ENCODE measurements around the gene ITGA1.

Gene ITGA1

GRCh38 chr5:52824827-52825226 lies 37.1 kb downstream of the ITGA1 start:
- H3K27ac ChIP-seq (ENCODE audit: insufficient read depth in 1 of 2, low read depth in 1 of 2, low read length in 2 of 2, poor library complexity in 1 of 2, severe bottlenecking in 2 of 2): no peak overlapping the region
- ChIA-PET POLR2A (no interaction called here), CTCF (no interaction called here)
- H3K4me1 ChIP-seq (ENCODE audit: control extremely low read depth in 1 of 4, control insufficient read depth in 4 of 4, insufficient read depth in 4 of 4, low read length in 3 of 4): peaks cover 0 to 8% (median under 1%) of the 10 kb centered on the region in 4 experiments
- DNase-seq: no peak
- WGBS (ENCODE audit: insufficient coverage): no CpG with 5 or more reads among the region's 1 CpG
- H3K36me3 ChIP-seq (ENCODE audit: control insufficient read depth in 4 of 4, insufficient read depth in 4 of 4, low read length in 3 of 4): no peaks in the 10 kb centered on the region
- H3K27me3 ChIP-seq (replicated peaks in 2 of 5; ENCODE audit: control insufficient read depth in 4 of 5, insufficient read depth in 5 of 5, low read length in 4 of 5): no peaks in the 10 kb centered on the region
- H3K4me3 ChIP-seq (ENCODE audit: control insufficient read depth in 1 of 7, extremely low read depth in 1 of 7, insufficient read depth in 4 of 7, low read depth in 2 of 7, low read length in 6 of 7): no peak overlapping the region
- peaks cover 0 to 2% (median 0%) of the 10 kb centered on the region in 5 experiments for H3K9me3 ChIP-seq (ENCODE audit: control extremely low read depth in 1 of 5, control insufficient read depth in 4 of 5, insufficient read depth in 2 of 5, low read depth in 1 of 5, low read length in 4 of 5)

DNA sequence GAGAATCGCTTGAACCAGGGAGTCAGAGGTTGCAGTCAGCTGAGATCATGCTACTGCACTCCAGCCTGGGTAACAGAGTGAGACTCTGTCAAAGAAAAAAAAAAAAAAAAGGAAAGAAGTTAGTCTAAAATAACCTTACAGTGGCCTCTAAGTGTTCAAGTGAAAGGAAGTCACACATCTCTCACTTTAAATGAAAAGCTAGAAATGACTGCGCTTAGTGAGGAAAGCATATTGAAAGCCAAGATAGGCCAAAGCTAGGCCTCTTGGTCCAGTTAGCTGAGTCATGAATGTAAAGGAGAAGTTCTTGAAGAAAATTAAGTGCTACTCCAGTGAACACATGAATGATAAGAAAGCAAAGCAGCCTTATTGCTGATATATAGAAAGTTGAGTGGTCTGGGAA lies 38.1 kb downstream of the ITGA1 start:
- WGBS (ENCODE audit: insufficient coverage): 30% methylated on average over 2 of the region's 2 CpGs
- ChIA-PET POLR2A (interaction anchor here (0.6 kb wide), 1 partner anchor 38 kb away, joined by 3 read pairs; the partner anchor contains the start of genes ITGA1 and PELO), CTCF (interaction anchor here (0.9 to 1.5 kb wide), 2 partner anchors 26 to 135 kb away, joined by 3 read pairs; no protein-coding TSS in a partner anchor)
- no peak overlapping the region for H3K4me3 ChIP-seq (ENCODE audit: control insufficient read depth in 1 of 7, extremely low read depth in 1 of 7, insufficient read depth in 4 of 7, low read depth in 2 of 7, low read length in 6 of 7)
- peaks cover 0 to 2% (median 0%) of the 10 kb centered on the region in 5 experiments for H3K9me3 ChIP-seq (ENCODE audit: control extremely low read depth in 1 of 5, control insufficient read depth in 4 of 5, insufficient read depth in 2 of 5, low read depth in 1 of 5, low read length in 4 of 5)
- H3K4me1 ChIP-seq (ENCODE audit: control extremely low read depth in 1 of 4, control insufficient read depth in 4 of 4, insufficient read depth in 4 of 4, low read length in 3 of 4): peaks cover 0 to 8% (median under 1%) of the 10 kb centered on the region in 4 experiments
- no peaks in the 10 kb centered on the region for H3K36me3 ChIP-seq (ENCODE audit: control insufficient read depth in 4 of 4, insufficient read depth in 4 of 4, low read length in 3 of 4)
- peak; percentile 15 to 79 (median 68) for DNase-seq
- H3K27ac ChIP-seq (ENCODE audit: insufficient read depth in 1 of 2, low read depth in 1 of 2, low read length in 2 of 2, poor library complexity in 1 of 2, severe bottlenecking in 2 of 2): no peak overlapping the region
- H3K27me3 ChIP-seq (replicated peaks in 2 of 5; ENCODE audit: control insufficient read depth in 4 of 5, insufficient read depth in 5 of 5, low read length in 4 of 5): no peaks in the 10 kb centered on the region

- POLR2A ChIA-PET: no interaction called here
- peaks cover 0 to 8% (median under 1%) of the 10 kb centered on the region in 4 experiments for H3K4me1 ChIP-seq (ENCODE audit: control extremely low read depth in 1 of 4, control insufficient read depth in 4 of 4, insufficient read depth in 4 of 4, low read length in 3 of 4)
Measured at GRCh38 chr5:52827815-52828214, 40.1 kb downstream of the ITGA1 start.

GRCh38 chr5:52829664-52830063 lies 41.9 kb downstream of the ITGA1 start:
- CTCF ChIA-PET: no interaction called here
- POLR2A ChIA-PET: no interaction called here
- no peak overlapping the region for H3K27ac ChIP-seq (ENCODE audit: insufficient read depth in 1 of 2, low read depth in 1 of 2, low read length in 2 of 2, poor library complexity in 1 of 2, severe bottlenecking in 2 of 2)
- peaks cover 0 to 8% (median under 1%) of the 10 kb centered on the region in 4 experiments for H3K4me1 ChIP-seq (ENCODE audit: control extremely low read depth in 1 of 4, control insufficient read depth in 4 of 4, insufficient read depth in 4 of 4, low read length in 3 of 4)
- no peaks in the 10 kb centered on the region for H3K27me3 ChIP-seq (replicated peaks in 2 of 5; ENCODE audit: control insufficient read depth in 4 of 5, insufficient read depth in 5 of 5, low read length in 4 of 5)
- H3K4me3 ChIP-seq (ENCODE audit: control insufficient read depth in 1 of 7, extremely low read depth in 1 of 7, insufficient read depth in 4 of 7, low read depth in 2 of 7, low read length in 6 of 7): no peak overlapping the region
- no peaks in the 10 kb centered on the region for H3K36me3 ChIP-seq (ENCODE audit: control insufficient read depth in 4 of 4, insufficient read depth in 4 of 4, low read length in 3 of 4)
- H3K9me3 ChIP-seq (ENCODE audit: control extremely low read depth in 1 of 5, control insufficient read depth in 4 of 5, insufficient read depth in 2 of 5, low read depth in 1 of 5, low read length in 4 of 5): peaks cover 0 to 2% (median 0%) of the 10 kb centered on the region in 5 experiments
- no peak for DNase-seq

More at GRCh38 chr5:52827815-52828214, 40.1 kb downstream of the ITGA1 start:
- Histone ChIP-seq H3K9me3 (ENCODE audit: control extremely low read depth in 1 of 5, control insufficient read depth in 4 of 5, insufficient read depth in 2 of 5, low read depth in 1 of 5, low read length in 4 of 5) (peaks cover 0 to 2% (median 0%) of the 10 kb centered on the region in 5 experiments), H3K27me3 (replicated peaks in 2 of 5; ENCODE audit: control insufficient read depth in 4 of 5, insufficient read depth in 5 of 5, low read length in 4 of 5) (no peaks in the 10 kb centered on the region), H3K36me3 (ENCODE audit: control insufficient read depth in 4 of 4, insufficient read depth in 4 of 4, low read length in 3 of 4) (no peaks in the 10 kb centered on the region), H3K27ac (ENCODE audit: insufficient read depth in 1 of 2, low read depth in 1 of 2, low read length in 2 of 2, poor library complexity in 1 of 2, severe bottlenecking in 2 of 2) (no peak overlapping the region), H3K4me3 (ENCODE audit: control insufficient read depth in 1 of 7, extremely low read depth in 1 of 7, insufficient read depth in 4 of 7, low read depth in 2 of 7, low read length in 6 of 7) (no peak overlapping the region)
- DNase-seq: no peak
- CTCF ChIA-PET: no interaction called here
- no CpG with 5 or more reads among the region's 1 CpG for WGBS (ENCODE audit: insufficient coverage)

GRCh38 chr5:52830650-52831049 lies 42.9 kb downstream of the ITGA1 start:
- 100% methylated on average over 2 of the region's 2 CpGs for WGBS (ENCODE audit: insufficient coverage)
- Histone ChIP-seq H3K9me3 (ENCODE audit: control extremely low read depth in 1 of 5, control insufficient read depth in 4 of 5, insufficient read depth in 2 of 5, low read depth in 1 of 5, low read length in 4 of 5) (peaks cover 0 to 2% (median 0%) of the 10 kb centered on the region in 5 experiments), H3K36me3 (ENCODE audit: control insufficient read depth in 4 of 4, insufficient read depth in 4 of 4, low read length in 3 of 4) (no peaks in the 10 kb centered on the region), H3K4me1 (ENCODE audit: control extremely low read depth in 1 of 4, control insufficient read depth in 4 of 4, insufficient read depth in 4 of 4, low read length in 3 of 4) (peaks cover 0 to 2% (median under 1%) of the 10 kb centered on the region in 4 experiments), H3K4me3 (ENCODE audit: control insufficient read depth in 1 of 7, extremely low read depth in 1 of 7, insufficient read depth in 4 of 7, low read depth in 2 of 7, low read length in 6 of 7) (no peak overlapping the region), H3K27ac (ENCODE audit: insufficient read depth in 1 of 2, low read depth in 1 of 2, low read length in 2 of 2, poor library complexity in 1 of 2, severe bottlenecking in 2 of 2) (no peak overlapping the region), H3K27me3 (replicated peaks in 2 of 5; ENCODE audit: control insufficient read depth in 4 of 5, insufficient read depth in 5 of 5, low read length in 4 of 5) (no peaks in the 10 kb centered on the region)
- ChIA-PET CTCF (no interaction called here), POLR2A (no interaction called here)
- no peak for DNase-seq

- no CpG with 5 or more reads among the region's 2 CpGs for WGBS (ENCODE audit: insufficient coverage)
- H3K27me3 ChIP-seq (replicated peaks in 2 of 5; ENCODE audit: control insufficient read depth in 4 of 5, insufficient read depth in 5 of 5, low read length in 4 of 5): no peaks in the 10 kb centered on the region
- H3K4me3 ChIP-seq (ENCODE audit: control insufficient read depth in 1 of 7, extremely low read depth in 1 of 7, insufficient read depth in 4 of 7, low read depth in 2 of 7, low read length in 6 of 7): no peak overlapping the region
- H3K27ac ChIP-seq (ENCODE audit: insufficient read depth in 1 of 2, low read depth in 1 of 2, low read length in 2 of 2, poor library complexity in 1 of 2, severe bottlenecking in 2 of 2): no peak overlapping the region
- ChIA-PET CTCF (no interaction called here), POLR2A (no interaction called here)
- H3K9me3 ChIP-seq (ENCODE audit: control extremely low read depth in 1 of 5, control insufficient read depth in 4 of 5, insufficient read depth in 2 of 5, low read depth in 1 of 5, low read length in 4 of 5): peaks cover 0 to 2% (median 0%) of the 10 kb centered on the region in 5 experiments
- H3K36me3 ChIP-seq (ENCODE audit: control insufficient read depth in 4 of 4, insufficient read depth in 4 of 4, low read length in 3 of 4): no peaks in the 10 kb centered on the region
- DNase-seq: no peak
- H3K4me1 ChIP-seq (ENCODE audit: control extremely low read depth in 1 of 4, control insufficient read depth in 4 of 4, insufficient read depth in 4 of 4, low read length in 3 of 4): no peaks in the 10 kb centered on the region
Measured at GRCh38 chr5:52831786-52832511, 44.2 kb downstream of the ITGA1 start.

DNA sequence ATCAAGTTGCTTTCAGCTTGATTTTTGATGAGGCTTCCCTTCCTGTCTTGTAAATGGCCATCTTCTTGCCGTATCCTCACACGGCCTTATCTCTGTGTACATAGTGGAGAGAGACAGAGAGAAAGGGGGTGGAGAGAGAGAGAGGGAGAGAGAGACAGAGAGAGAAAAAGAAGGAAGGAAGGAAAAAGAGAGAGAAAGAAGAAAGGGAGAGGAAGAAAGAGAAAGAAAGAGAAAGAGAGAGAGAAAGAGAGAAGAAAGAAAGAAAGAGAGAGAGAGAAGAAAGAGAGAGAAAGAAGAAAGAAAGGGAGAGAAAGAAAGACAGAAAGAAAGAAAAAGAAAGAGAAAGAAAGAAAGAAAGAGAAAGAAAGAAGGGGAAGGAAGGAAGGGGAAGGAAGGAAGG lies 46.6 kb downstream of the ITGA1 start:
- ChIA-PET CTCF (no interaction called here), POLR2A (no interaction called here)
- Histone ChIP-seq H3K27me3 (replicated peaks in 2 of 5; ENCODE audit: control insufficient read depth in 4 of 5, insufficient read depth in 5 of 5, low read length in 4 of 5) (no peaks in the 10 kb centered on the region), H3K27ac (ENCODE audit: insufficient read depth in 1 of 2, low read depth in 1 of 2, low read length in 2 of 2, poor library complexity in 1 of 2, severe bottlenecking in 2 of 2) (no peak overlapping the region), H3K36me3 (ENCODE audit: control insufficient read depth in 4 of 4, insufficient read depth in 4 of 4, low read length in 3 of 4) (no peaks in the 10 kb centered on the region), H3K9me3 (ENCODE audit: control extremely low read depth in 1 of 5, control insufficient read depth in 4 of 5, insufficient read depth in 2 of 5, low read depth in 1 of 5, low read length in 4 of 5) (no peaks in the 10 kb centered on the region), H3K4me1 (ENCODE audit: control extremely low read depth in 1 of 4, control insufficient read depth in 4 of 4, insufficient read depth in 4 of 4, low read length in 3 of 4) (no peaks in the 10 kb centered on the region), H3K4me3 (ENCODE audit: control insufficient read depth in 1 of 7, extremely low read depth in 1 of 7, insufficient read depth in 4 of 7, low read depth in 2 of 7, low read length in 6 of 7) (no peak overlapping the region)
- DNase-seq: no peak
- no CpG with 5 or more reads among the region's 2 CpGs for WGBS (ENCODE audit: insufficient coverage)
